Osteocyte (in vitro differentiated cells): Measurements from ENCODE around the gene MBNL2. TPM values are rescaled to one million over a fixed set of nuclear protein-coding genes. Genes with fewer than 3 reads are reported as not detected.

Experiments used
- DNase-seq: peaks from one replicate; pipeline ENCODE4 v3.0.0; 2021; ENCODE audit warnings: mixed read lengths; ENCODE audit not compliant: unreplicated experiment; ENCODE audit errors: extremely low spot score
- H3K27ac Mint-ChIP-seq: one replicate; pipeline ENCODE4 v1.8.0; 2021; ENCODE audit warnings: mild to moderate bottlenecking, mixed read lengths; ENCODE audit not compliant: unreplicated experiment
- H3K27me3 Mint-ChIP-seq: one replicate; pipeline ENCODE4 v1.8.0; 2021; ENCODE audit warnings: mixed read lengths; ENCODE audit not compliant: unreplicated experiment
- H3K36me3 Mint-ChIP-seq: one replicate; pipeline ENCODE4 v1.8.0; 2021; ENCODE audit warnings: mixed read lengths; ENCODE audit not compliant: unreplicated experiment
- H3K4me1 Mint-ChIP-seq: one replicate; pipeline ENCODE4 v1.8.0; 2021; ENCODE audit warnings: mixed read lengths; ENCODE audit not compliant: unreplicated experiment
- H3K4me3 Mint-ChIP-seq: one replicate; pipeline ENCODE4 v1.8.0; 2021; ENCODE audit warnings: mild to moderate bottlenecking, moderate library complexity, mixed read lengths; ENCODE audit not compliant: unreplicated experiment
- H3K9me3 Mint-ChIP-seq: one replicate; pipeline ENCODE4 v1.8.0; 2021; ENCODE audit warnings: mixed read lengths; ENCODE audit not compliant: unreplicated experiment
- total RNA-seq: library from RNA; stranded (reverse); gene quantifications from 2 replicates; pipeline ENCODE4 v1.2.1, GENCODE V29; 2021
- TF ChIP-seq, protein P1 (sequence below): fragments of 200-600 bp; sonication (generic); IDR thresholded peaks from 2 replicates; pipeline ENCODE4 v1.5.0; 2021; ENCODE audit warnings: antibody characterized with exemption, mild to moderate bottlenecking, moderate library complexity

Gene MBNL2
- total RNA-seq, 1 donor from 2014 or later = 66.6 TPM

DNA sequence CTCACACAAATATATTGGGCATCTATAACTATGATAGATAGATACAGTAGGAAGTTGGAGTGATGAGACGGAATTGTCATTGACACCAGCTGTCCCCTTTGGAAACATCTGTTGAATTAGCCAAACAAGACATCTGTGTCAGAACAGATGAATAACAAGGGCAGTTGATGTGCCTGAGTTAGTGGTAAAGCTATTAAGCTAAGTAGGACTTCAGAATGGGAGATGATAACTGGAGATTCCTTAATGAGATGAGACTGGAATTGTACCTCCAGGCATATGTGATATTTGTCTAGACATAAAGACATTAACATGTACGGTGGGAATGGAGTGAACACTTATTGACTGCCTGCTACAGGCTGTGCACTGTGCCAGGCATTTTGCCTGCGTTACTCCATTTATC, 78.7 kb downstream of the MBNL2 start:
- no peak for DNase-seq
- Mint-ChIP-seq H3K4me1 (peaks cover 34% of the 10 kb centered on the region), H3K4me3 (no peak overlapping the region), H3K9me3 (no peaks in the 10 kb centered on the region), H3K27me3 (no peaks in the 10 kb centered on the region), H3K27ac (no peak overlapping the region), H3K36me3 (peaks cover 5% of the 10 kb centered on the region)
- TF ChIP-seq, protein P1, sequence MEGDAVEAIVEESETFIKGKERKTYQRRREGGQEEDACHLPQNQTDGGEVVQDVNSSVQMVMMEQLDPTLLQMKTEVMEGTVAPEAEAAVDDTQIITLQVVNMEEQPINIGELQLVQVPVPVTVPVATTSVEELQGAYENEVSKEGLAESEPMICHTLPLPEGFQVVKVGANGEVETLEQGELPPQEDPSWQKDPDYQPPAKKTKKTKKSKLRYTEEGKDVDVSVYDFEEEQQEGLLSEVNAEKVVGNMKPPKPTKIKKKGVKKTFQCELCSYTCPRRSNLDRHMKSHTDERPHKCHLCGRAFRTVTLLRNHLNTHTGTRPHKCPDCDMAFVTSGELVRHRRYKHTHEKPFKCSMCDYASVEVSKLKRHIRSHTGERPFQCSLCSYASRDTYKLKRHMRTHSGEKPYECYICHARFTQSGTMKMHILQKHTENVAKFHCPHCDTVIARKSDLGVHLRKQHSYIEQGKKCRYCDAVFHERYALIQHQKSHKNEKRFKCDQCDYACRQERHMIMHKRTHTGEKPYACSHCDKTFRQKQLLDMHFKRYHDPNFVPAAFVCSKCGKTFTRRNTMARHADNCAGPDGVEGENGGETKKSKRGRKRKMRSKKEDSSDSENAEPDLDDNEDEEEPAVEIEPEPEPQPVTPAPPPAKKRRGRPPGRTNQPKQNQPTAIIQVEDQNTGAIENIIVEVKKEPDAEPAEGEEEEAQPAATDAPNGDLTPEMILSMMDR = no peak

DNA sequence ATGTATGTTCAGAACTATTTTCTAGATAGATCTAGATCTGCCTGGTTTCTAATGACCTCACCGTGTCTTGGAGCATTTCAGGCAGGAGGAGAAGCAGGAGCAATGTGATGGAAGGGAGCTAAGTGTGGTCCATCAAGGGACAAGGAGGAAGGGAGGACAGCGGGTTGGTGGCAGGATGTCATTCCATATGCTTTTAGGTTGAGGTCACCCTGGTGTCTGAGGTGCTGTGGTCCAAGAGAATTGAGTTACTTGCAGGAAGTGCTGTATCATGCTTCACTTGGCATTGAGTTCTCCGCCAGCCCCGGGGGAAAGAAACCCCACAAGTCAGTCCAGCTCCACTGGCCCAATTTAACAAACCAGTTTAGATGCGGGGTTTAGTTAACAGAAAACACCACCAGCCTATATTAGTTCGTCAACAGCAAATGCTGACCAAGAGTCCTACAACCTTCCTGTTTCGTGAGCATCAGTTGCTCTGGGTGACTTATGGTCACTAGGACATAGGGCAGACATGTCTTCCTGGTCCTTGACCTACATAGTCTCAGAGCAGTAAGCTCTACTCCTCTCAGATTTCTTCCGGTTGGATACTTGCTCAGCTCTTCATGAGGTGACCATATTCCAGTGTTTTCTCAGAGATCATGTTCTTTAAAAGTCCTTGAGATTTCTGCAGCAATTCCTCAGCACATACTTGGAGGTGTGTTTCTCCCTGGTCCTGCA, 79.4 kb downstream of the MBNL2 start:
- TF ChIP-seq, protein P1 = no peak
- Mint-ChIP-seq H3K36me3 (peaks cover 9% of the 10 kb centered on the region), H3K27ac (no peak overlapping the region), H3K4me3 (no peak overlapping the region), H3K4me1 (peaks cover 34% of the 10 kb centered on the region), H3K27me3 (no peaks in the 10 kb centered on the region), H3K9me3 (no peaks in the 10 kb centered on the region)
- no peak for DNase-seq

DNA sequence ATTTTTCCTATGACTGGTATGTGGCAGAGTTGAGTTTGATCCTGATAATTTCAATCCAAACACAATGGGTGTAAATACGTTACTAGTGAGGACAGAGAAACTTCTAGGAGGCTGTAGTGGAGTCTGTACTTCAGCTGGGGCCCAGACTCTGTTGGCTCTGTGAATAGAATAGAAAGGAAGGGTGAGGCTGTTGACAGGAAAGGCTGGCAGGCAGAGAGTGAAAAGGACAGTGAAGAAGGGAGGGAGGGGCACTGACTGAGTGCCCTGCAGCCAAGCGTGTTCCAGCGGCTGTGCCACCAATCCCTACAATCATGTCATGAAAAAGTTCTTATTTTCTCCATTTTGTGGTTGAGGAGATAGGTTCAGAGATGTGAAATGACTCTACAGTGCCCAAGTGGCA, 80.5 kb downstream of the MBNL2 start:
- no peak for DNase-seq
- Mint-ChIP-seq H3K27ac (no peak overlapping the region), H3K36me3 (peaks cover 5% of the 10 kb centered on the region), H3K4me3 (no peak overlapping the region), H3K4me1 (peaks cover 36% of the 10 kb centered on the region), H3K9me3 (no peaks in the 10 kb centered on the region), H3K27me3 (no peaks in the 10 kb centered on the region)
- TF ChIP-seq, protein P1 = no peak

DNA sequence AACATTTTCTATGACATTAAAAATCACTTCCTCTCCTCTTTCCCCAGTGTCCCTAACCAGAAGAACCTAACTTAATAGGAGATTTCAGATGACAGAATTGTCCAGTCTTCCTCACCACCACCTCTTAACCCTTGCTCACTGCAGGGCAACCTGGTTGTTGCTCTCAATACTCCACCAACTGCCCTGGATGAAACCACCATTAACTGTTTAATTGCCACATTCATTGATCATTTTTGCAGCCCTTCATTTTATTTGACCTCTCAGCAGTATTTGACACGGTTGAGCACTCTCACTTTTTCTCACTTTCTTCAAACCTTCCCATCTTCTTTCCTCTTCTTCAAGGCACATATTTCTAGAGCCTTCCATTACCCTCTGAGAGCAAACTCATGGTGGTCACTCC, 84.0 kb downstream of the MBNL2 start:
- H3K27me3 Mint-ChIP-seq = no peaks in the 10 kb centered on the region
- DNase-seq = no peak
- peak overlapping the region; percentile 24 for H3K4me3 Mint-ChIP-seq

DNA sequence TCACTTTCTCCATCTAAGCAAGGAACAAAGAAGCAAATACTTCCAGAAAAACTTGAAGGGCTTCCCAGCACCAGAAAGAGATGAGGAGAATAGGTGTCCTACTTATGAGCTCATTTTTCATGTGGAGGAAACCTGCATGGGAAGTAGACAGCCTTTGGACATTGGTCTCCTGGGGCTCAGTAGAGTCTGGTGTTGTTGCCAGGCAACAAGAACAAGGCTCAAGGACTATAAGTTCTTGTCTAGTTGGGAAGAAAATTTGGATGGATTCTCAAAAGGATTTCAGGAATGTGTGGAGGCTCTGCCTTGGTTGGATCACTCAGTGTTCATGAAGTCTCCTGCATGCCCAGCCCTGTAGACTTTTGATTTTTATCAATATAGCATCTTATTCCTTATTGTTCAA, 84.5 kb downstream of the MBNL2 start:
- no peaks in the 10 kb centered on the region for H3K27me3 Mint-ChIP-seq
- H3K27ac Mint-ChIP-seq = peak overlapping the region; percentile 86
- H3K36me3 Mint-ChIP-seq = peaks cover 9% of the 10 kb centered on the region
- DNase-seq = no peak
- H3K4me1 Mint-ChIP-seq = peaks cover 58% of the 10 kb centered on the region
- peak overlapping the region; percentile 8 for H3K4me3 Mint-ChIP-seq
- H3K9me3 Mint-ChIP-seq = peaks cover 7% of the 10 kb centered on the region
- TF ChIP-seq, protein P1 = no peak

More for the DNA sequence above, 84.0 kb downstream of the MBNL2 start:
- TF ChIP-seq, protein P1 = no peak
- Mint-ChIP-seq H3K9me3 (peaks cover 7% of the 10 kb centered on the region), H3K27ac (peak overlapping the region; percentile 86), H3K36me3 (peaks cover 9% of the 10 kb centered on the region), H3K4me1 (peaks cover 56% of the 10 kb centered on the region)
